SU-DHL-6 (cell line): ENCODE data around the gene AXIN2.

Experiments
- H2AFZ ChIP-seq: fragments of 200-600 bp; sonication (generic); 2 replicates; pipeline ENCODE4 v1.6.1; 2014; ENCODE audit warnings: low read depth, mild to moderate bottlenecking, moderate library complexity, mixed read lengths, antibody characterized with exemption, low read length; ENCODE audit not compliant: severe bottlenecking
- H3F3A ChIP-seq: fragments of 200-600 bp; shearing (Covaris generic); 2 replicates; pipeline ENCODE4 v1.6.0; 2016; ENCODE audit warnings: antibody characterized with exemption, mild to moderate bottlenecking; ENCODE audit not compliant: insufficient read depth
- H3K27ac ChIP-seq: fragments of 200-600 bp; sonication (generic); 2 replicates; pipeline ENCODE4 v1.5.1; 2016; ENCODE audit warnings: low read depth, mild to moderate bottlenecking, low read length, moderate library complexity, mixed read lengths
- H3K27me3 ChIP-seq: fragments of 200-600 bp; sonication (generic), shearing (Covaris generic); 2 replicates; pipeline ENCODE4 v1.6.0; 2014; ENCODE audit warnings: mild to moderate bottlenecking, low read length
- H3K36me3 ChIP-seq: fragments of 200-600 bp; sonication (generic); 2 replicates; pipeline ENCODE4 v1.6.1; 2014; ENCODE audit warnings: mild to moderate bottlenecking, low read length, mixed read lengths
- H3K4me2 ChIP-seq: fragments of 300-600, 200-600 bp; shearing (Covaris generic), sonication (generic); 2 replicates; pipeline ENCODE4 v1.6.0; 2014; ENCODE audit warnings: low read length, low read depth, mild to moderate bottlenecking; ENCODE audit not compliant: poor library complexity, severe bottlenecking
- H3K4me3 ChIP-seq: fragments of 200-600 bp; sonication (generic); 2 replicates; pipeline ENCODE4 v1.5.1; 2014; ENCODE audit warnings: antibody characterized with exemption, low read length, mild to moderate bottlenecking, mixed read lengths; ENCODE audit not compliant: insufficient read depth, poor library complexity, severe bottlenecking
- H3K79me2 ChIP-seq: fragments of 200-600 bp; sonication (generic); 2 replicates; pipeline ENCODE4 v1.6.1; 2014; ENCODE audit warnings: mild to moderate bottlenecking, low read length, moderate library complexity; ENCODE audit not compliant: insufficient read depth
- H3K9ac ChIP-seq: fragments of 200-600 bp; sonication (generic); 2 replicates; pipeline ENCODE4 v1.7.0; 2014; ENCODE audit warnings: mild to moderate bottlenecking, low read length
- H3K9me2 ChIP-seq: fragments of 200-600 bp; sonication (generic); replicated peaks from 2 replicates; pipeline ENCODE4 v1.6.1; 2014; ENCODE audit warnings: low read length; ENCODE audit not compliant: insufficient read depth
- H3K9me3 ChIP-seq: fragments of 200-600 bp; sonication (generic); 2 replicates; pipeline ENCODE4 v1.6.1; 2014; ENCODE audit warnings: low read length, mixed read lengths; ENCODE audit not compliant: insufficient read depth
- H4K20me1 ChIP-seq: fragments of 200-600 bp; sonication (generic); 2 replicates; pipeline ENCODE4 v1.6.1; 2014; ENCODE audit warnings: low read depth, mild to moderate bottlenecking, antibody characterized with exemption, low read length, moderate library complexity, mixed read lengths
- CTCF ChIP-seq: fragments of 200-600 bp; sonication (generic); IDR thresholded peaks from one replicate; pipeline ENCODE4 v1.5.1; 2017; ENCODE audit warnings: antibody characterized with exemption, mild to moderate bottlenecking, low read length, moderate library complexity; ENCODE audit not compliant: insufficient read depth, poor library complexity, severe bottlenecking
- EZH2phosphoT487 ChIP-seq: fragments of 200-600 bp; sonication (generic), shearing (Covaris generic); conservative IDR thresholded peaks from 2 replicates; pipeline ENCODE4 v1.6.1; 2018; ENCODE audit warnings: mild to moderate bottlenecking, antibody characterized with exemption, low read length, moderate library complexity, mixed read lengths

Gene AXIN2

GRCh38 chr17:65593855-65594845, 32.7 kb upstream of the AXIN2 start:
- Histone ChIP-seq H4K20me1 (no peaks in the 10 kb centered on the region), H3K27ac (no peak overlapping the region), H3K36me3 (no peaks in the 10 kb centered on the region), H3K9me3 (no peaks in the 10 kb centered on the region), H3K9ac (no peak overlapping the region), H3K4me2 (no peak overlapping the region), H3K79me2 (no peaks in the 10 kb centered on the region), H3F3A (no peaks in the 10 kb centered on the region), H2AFZ (no peak overlapping the region), H3K27me3 (no peaks in the 10 kb centered on the region), H3K4me3 (no peak overlapping the region), H3K9me2 (no peaks in the 10 kb centered on the region)
- no peak for TF ChIP-seq CTCF
- TF ChIP-seq EZH2phosphoT487 = no peak

GRCh38 chr17:65593092-65593854, 31.8 kb upstream of the AXIN2 start:
- TF ChIP-seq EZH2phosphoT487 (no peak), CTCF (no peak)
- H2AFZ ChIP-seq = no peak overlapping the region
- no peaks in the 10 kb centered on the region for H3K79me2 ChIP-seq
- H4K20me1 ChIP-seq = no peaks in the 10 kb centered on the region
- H3K27me3 ChIP-seq = no peaks in the 10 kb centered on the region
- H3K36me3 ChIP-seq = no peaks in the 10 kb centered on the region
- H3K27ac ChIP-seq = no peak overlapping the region
- H3K9me2 ChIP-seq = no peaks in the 10 kb centered on the region
- no peak overlapping the region for H3K4me2 ChIP-seq
- no peak overlapping the region for H3K9ac ChIP-seq
- H3K4me3 ChIP-seq = no peak overlapping the region
- no peaks in the 10 kb centered on the region for H3F3A ChIP-seq
- no peaks in the 10 kb centered on the region for H3K9me3 ChIP-seq

GRCh38 chr17:65592125-65592965, 30.9 kb upstream of the AXIN2 start:
- no peak overlapping the region for H3K27ac ChIP-seq
- H3K9me2 ChIP-seq = no peaks in the 10 kb centered on the region
- no peak overlapping the region for H3K4me2 ChIP-seq

More at GRCh38 chr17:65592125-65592965, 30.9 kb upstream of the AXIN2 start:
- no peaks in the 10 kb centered on the region for H3F3A ChIP-seq
- H3K27me3 ChIP-seq = no peaks in the 10 kb centered on the region
- no peaks in the 10 kb centered on the region for H4K20me1 ChIP-seq
- H3K9me3 ChIP-seq = no peaks in the 10 kb centered on the region
- H3K79me2 ChIP-seq = no peaks in the 10 kb centered on the region
- H3K9ac ChIP-seq = no peak overlapping the region
- no peak overlapping the region for H2AFZ ChIP-seq
- TF ChIP-seq EZH2phosphoT487 (no peak), CTCF (no peak)
- H3K4me3 ChIP-seq = no peak overlapping the region
- no peaks in the 10 kb centered on the region for H3K36me3 ChIP-seq
